GM12878 (cell line): ENCODE measurements around the gene LENEP. TPM values are rescaled to one million over a fixed set of nuclear protein-coding genes. Genes with fewer than 3 reads are reported as not detected.

Experiments
- CREB1 ChIP-seq: IDR thresholded peaks from 2 replicates; pipeline ENCODE4 v1.6.1; 2012; ENCODE audit warnings: low read depth, mild to moderate bottlenecking, inconsistent platforms
- FOS ChIP-seq: IDR thresholded peaks from 3 replicates; pipeline ENCODE4 v1.6.1; 2011; ENCODE audit warnings: borderline replicate concordance; ENCODE audit not compliant: insufficient read length; ENCODE audit errors: extremely low read depth
- FOXK2 ChIP-seq: fragments of 450-650 bp; IDR thresholded peaks from 2 replicates; pipeline ENCODE4 v1.6.1; 2017; ENCODE audit warnings: mild to moderate bottlenecking, moderate library complexity
- GABPA ChIP-seq: IDR thresholded peaks from 2 replicates; pipeline ENCODE4 v1.6.1; 2014; ENCODE audit warnings: antibody characterized with exemption, low read depth, mild to moderate bottlenecking, inconsistent platforms
- HCFC1 ChIP-seq: fragments of 150-350 bp; IDR thresholded peaks from 2 replicates; pipeline ENCODE4 v1.6.1; 2014; ENCODE audit warnings: low read length
- JUND ChIP-seq: IDR thresholded peaks from 2 replicates; pipeline ENCODE4 v1.6.1; 2012; ENCODE audit warnings: low read depth, mild to moderate bottlenecking, low read length, improper control_type of control experiment, moderate library complexity
- KAT2A ChIP-seq: conservative IDR thresholded peaks from 2 replicates; pipeline ENCODE4 v1.6.1; 2011; ENCODE audit warnings: low read depth, low read length; ENCODE audit not compliant: control insufficient read depth
- NR2C1 ChIP-seq: fragments of 450-650 bp; IDR thresholded peaks from 2 replicates; pipeline ENCODE4 v1.6.1; 2017; ENCODE audit warnings: antibody characterized with exemption, mild to moderate bottlenecking, moderate library complexity
- POU2F2 ChIP-seq: IDR thresholded peaks from 3 replicates; pipeline ENCODE4 v1.6.1; 2011; ENCODE audit warnings: low read depth, mild to moderate bottlenecking, low read length, borderline replicate concordance
- RB1 ChIP-seq: fragments of 450-650 bp; formaldehyde crosslinking; IDR thresholded peaks from 2 replicates; pipeline ENCODE4 v1.6.1; 2017; ENCODE audit warnings: mild to moderate bottlenecking, borderline replicate concordance
- SIN3A ChIP-seq: IDR thresholded peaks from 2 replicates; pipeline ENCODE4 v1.6.1; 2012; ENCODE audit warnings: low read depth, low read length, improper control_type of control experiment
- SMAD1 ChIP-seq: fragments of 450-650 bp; IDR thresholded peaks from 2 replicates; pipeline ENCODE4 v1.6.1; 2018; ENCODE audit warnings: mild to moderate bottlenecking, low read depth; ENCODE audit not compliant: partially characterized antibody
- SMAD5 ChIP-seq: IDR thresholded peaks from 2 replicates; pipeline ENCODE4 v1.6.1; 2016; ENCODE audit warnings: antibody characterized with exemption, low read depth
- SMC3 ChIP-seq: IDR thresholded peaks from 2 replicates; pipeline ENCODE4 v1.6.1; 2011; ENCODE audit warnings: low read length, improper control_type of control experiment, borderline replicate concordance
- SPI1 ChIP-seq: IDR thresholded peaks from 2 replicates; pipeline ENCODE4 v1.6.1; 2011; ENCODE audit warnings: low read depth, mild to moderate bottlenecking, low read length, moderate library complexity, borderline replicate concordance; ENCODE audit not compliant: insufficient read depth
- polyA plus RNA-seq, 11 experiments: library from polyadenylated mRNA; depleted of rRNA in 4 of 11; unstranded in 6 of 11; stranded (reverse) in 5 of 11; fragments of >200 nt; fragmentation: Nextera tagmentation in 4 of 11; fragmentation: Illumina TruSeq in 1 of 11; extraction: Ambion mirVana in 4 of 11; extraction: Trizol in 1 of 11; gene quantifications; 1 replicate in 1 of 11; 2 replicates in 10 of 11; pipeline versions ENCODE4 v1.2.1 to v1.2.3, GENCODE V29; 2011 to 2016; ENCODE audit warnings: inconsistent platforms in 2 of 11, missing spikeins in 2 of 11, low read depth in 1 of 11
- total RNA-seq, 4 experiments: library from RNA; depleted of rRNA in 3 of 4; stranded (reverse); fragments of >200 nt in 3 of 4; fragmentation: Illumina TruSeq in 1 of 4; extraction: Trizol in 1 of 4; gene quantifications; 2 replicates each; pipeline versions ENCODE4 v1.2.1 to v1.2.3, GENCODE V29; 2013 to 2021
- TF ChIP-seq, protein P1 (sequence below): fragments of 450-650 bp; IDR thresholded peaks from 2 replicates; pipeline ENCODE4 v1.6.1; 2017; ENCODE audit warnings: mild to moderate bottlenecking, low read depth, inconsistent platforms; ENCODE audit not compliant: poor library complexity, severe bottlenecking
- TF ChIP-seq, protein P2 (sequence below): fragments of 450-650 bp; IDR thresholded peaks from 2 replicates; pipeline ENCODE4 v1.6.1; 2018; ENCODE audit warnings: mild to moderate bottlenecking, low read depth, moderate library complexity; ENCODE audit not compliant: partially characterized antibody
- TF ChIP-seq, protein P3 (sequence below): fragments of 450-650 bp; conservative IDR thresholded peaks from 2 replicates; pipeline ENCODE4 v1.6.1; 2017; ENCODE audit warnings: mild to moderate bottlenecking, moderate library complexity
- TF ChIP-seq, protein P4 (sequence below): fragments of 450-650 bp; IDR thresholded peaks from 2 replicates; pipeline ENCODE4 v1.6.1; 2017; ENCODE audit warnings: low read depth, mild to moderate bottlenecking, moderate library complexity
- TF ChIP-seq, protein P5 (sequence below): IDR thresholded peaks from 2 replicates; pipeline ENCODE4 v1.6.1; 2011; ENCODE audit warnings: low read depth, mild to moderate bottlenecking, low read length, moderate library complexity, borderline replicate concordance; ENCODE audit errors: extremely low read depth

Gene LENEP
- total and polyA plus RNA-seq, 10 of the 15 experiments (the other 5 are each of a cell fraction or from before 2014, with no cell fraction given) = 0.27 to 1.1 (median 0.64) TPM; not detected in 7

DNA sequence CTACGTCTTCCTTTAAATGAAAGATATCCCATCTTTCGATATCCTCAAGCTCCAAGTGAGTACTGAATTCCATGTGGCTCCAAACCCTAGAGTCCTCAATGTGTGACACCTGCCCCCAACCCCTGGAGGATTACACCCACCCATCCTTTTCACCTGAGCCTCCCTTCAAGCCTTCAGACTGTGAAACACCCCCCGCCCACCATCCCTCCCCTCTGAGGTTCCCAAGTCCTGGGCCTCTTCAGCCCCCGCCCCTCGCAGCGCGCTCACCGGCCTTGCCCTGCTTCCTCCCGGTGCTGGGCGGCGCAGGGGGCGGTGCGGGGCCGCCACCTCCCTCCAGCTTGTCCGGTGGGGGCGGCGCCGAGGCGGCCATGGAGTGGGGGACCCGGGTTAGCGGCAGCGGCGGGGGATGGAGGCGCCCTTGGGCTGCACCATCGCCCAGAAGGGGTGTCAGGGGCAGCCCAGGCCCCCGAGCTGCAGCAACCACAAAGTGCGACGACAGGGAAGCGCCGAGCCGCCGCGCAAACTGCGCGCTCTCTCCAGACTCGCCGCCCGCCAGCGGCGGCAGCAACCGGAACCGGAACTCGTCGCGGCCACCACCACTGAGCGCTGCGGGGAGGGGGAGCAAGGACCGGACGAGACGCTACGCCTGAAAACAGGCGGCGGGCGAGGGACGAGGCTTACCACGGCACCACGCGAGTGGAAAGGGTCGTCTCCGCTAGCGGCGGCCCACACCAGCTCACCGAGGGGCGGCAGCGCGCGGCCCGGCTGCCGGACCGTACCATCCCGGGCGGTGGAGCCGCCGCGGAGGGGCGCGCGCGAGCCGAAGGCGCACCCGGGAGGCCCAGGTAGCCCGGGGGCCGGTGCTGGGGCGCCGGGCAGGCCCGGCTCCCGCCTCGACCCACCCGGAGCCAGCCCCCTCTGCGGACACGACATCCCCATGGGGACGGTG is 31.9 kb upstream of the LENEP start, which contains the start of gene PYGO2 (continued):
- TF ChIP-seq, protein P1, sequence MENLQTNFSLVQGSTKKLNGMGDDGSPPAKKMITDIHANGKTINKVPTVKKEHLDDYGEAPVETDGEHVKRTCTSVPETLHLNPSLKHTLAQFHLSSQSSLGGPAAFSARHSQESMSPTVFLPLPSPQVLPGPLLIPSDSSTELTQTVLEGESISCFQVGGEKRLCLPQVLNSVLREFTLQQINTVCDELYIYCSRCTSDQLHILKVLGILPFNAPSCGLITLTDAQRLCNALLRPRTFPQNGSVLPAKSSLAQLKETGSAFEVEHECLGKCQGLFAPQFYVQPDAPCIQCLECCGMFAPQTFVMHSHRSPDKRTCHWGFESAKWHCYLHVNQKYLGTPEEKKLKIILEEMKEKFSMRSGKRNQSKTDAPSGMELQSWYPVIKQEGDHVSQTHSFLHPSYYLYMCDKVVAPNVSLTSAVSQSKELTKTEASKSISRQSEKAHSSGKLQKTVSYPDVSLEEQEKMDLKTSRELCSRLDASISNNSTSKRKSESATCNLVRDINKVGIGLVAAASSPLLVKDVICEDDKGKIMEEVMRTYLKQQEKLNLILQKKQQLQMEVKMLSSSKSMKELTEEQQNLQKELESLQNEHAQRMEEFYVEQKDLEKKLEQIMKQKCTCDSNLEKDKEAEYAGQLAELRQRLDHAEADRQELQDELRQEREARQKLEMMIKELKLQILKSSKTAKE = no peak
- TF ChIP-seq KAT2A (no peak), SPI1 (no peak), HCFC1 (peak; percentile 50), SMC3 (no peak), NR2C1 (peak; percentile 61), CREB1 (peak; percentile 48; the same call in 1 of the 2 replicates), SIN3A (no peak; the same call in 1 of the 2 replicates), POU2F2 (0 out of 3 replicates have a peak, but pooled peaks have one; percentile 24), RB1 (peak; percentile 94; the same call in 1 of the 2 replicates), SMAD5 (no peak), FOXK2 (peak; percentile 97), SMAD1 (no peak), JUND (peak; percentile 96), GABPA (peak; percentile 85), FOS (no peak)
- TF ChIP-seq, protein P2, sequence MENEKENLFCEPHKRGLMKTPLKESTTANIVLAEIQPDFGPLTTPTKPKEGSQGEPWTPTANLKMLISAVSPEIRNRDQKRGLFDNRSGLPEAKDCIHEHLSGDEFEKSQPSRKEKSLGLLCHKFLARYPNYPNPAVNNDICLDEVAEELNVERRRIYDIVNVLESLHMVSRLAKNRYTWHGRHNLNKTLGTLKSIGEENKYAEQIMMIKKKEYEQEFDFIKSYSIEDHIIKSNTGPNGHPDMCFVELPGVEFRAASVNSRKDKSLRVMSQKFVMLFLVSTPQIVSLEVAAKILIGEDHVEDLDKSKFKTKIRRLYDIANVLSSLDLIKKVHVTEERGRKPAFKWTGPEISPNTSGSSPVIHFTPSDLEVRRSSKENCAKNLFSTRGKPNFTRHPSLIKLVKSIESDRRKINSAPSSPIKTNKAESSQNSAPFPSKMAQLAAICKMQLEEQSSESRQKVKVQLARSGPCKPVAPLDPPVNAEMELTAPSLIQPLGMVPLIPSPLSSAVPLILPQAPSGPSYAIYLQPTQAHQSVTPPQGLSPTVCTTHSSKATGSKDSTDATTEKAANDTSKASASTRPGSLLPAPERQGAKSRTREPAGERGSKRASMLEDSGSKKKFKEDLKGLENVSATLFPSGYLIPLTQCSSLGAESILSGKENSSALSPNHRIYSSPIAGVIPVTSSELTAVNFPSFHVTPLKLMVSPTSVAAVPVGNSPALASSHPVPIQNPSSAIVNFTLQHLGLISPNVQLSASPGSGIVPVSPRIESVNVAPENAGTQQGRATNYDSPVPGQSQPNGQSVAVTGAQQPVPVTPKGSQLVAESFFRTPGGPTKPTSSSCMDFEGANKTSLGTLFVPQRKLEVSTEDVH = no peak
- TF ChIP-seq, protein P3, sequence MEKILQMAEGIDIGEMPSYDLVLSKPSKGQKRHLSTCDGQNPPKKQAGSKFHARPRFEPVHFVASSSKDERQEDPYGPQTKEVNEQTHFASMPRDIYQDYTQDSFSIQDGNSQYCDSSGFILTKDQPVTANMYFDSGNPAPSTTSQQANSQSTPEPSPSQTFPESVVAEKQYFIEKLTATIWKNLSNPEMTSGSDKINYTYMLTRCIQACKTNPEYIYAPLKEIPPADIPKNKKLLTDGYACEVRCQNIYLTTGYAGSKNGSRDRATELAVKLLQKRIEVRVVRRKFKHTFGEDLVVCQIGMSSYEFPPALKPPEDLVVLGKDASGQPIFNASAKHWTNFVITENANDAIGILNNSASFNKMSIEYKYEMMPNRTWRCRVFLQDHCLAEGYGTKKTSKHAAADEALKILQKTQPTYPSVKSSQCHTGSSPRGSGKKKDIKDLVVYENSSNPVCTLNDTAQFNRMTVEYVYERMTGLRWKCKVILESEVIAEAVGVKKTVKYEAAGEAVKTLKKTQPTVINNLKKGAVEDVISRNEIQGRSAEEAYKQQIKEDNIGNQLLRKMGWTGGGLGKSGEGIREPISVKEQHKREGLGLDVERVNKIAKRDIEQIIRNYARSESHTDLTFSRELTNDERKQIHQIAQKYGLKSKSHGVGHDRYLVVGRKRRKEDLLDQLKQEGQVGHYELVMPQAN = peak; percentile 79
- TF ChIP-seq, protein P4, sequence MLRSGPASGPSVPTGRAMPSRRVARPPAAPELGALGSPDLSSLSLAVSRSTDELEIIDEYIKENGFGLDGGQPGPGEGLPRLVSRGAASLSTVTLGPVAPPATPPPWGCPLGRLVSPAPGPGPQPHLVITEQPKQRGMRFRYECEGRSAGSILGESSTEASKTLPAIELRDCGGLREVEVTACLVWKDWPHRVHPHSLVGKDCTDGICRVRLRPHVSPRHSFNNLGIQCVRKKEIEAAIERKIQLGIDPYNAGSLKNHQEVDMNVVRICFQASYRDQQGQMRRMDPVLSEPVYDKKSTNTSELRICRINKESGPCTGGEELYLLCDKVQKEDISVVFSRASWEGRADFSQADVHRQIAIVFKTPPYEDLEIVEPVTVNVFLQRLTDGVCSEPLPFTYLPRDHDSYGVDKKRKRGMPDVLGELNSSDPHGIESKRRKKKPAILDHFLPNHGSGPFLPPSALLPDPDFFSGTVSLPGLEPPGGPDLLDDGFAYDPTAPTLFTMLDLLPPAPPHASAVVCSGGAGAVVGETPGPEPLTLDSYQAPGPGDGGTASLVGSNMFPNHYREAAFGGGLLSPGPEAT = no peak
- TF ChIP-seq, protein P5, sequence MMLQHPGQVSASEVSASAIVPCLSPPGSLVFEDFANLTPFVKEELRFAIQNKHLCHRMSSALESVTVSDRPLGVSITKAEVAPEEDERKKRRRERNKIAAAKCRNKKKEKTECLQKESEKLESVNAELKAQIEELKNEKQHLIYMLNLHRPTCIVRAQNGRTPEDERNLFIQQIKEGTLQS = no peak
